ENCODE data around the gene CACNB3.

DNA sequence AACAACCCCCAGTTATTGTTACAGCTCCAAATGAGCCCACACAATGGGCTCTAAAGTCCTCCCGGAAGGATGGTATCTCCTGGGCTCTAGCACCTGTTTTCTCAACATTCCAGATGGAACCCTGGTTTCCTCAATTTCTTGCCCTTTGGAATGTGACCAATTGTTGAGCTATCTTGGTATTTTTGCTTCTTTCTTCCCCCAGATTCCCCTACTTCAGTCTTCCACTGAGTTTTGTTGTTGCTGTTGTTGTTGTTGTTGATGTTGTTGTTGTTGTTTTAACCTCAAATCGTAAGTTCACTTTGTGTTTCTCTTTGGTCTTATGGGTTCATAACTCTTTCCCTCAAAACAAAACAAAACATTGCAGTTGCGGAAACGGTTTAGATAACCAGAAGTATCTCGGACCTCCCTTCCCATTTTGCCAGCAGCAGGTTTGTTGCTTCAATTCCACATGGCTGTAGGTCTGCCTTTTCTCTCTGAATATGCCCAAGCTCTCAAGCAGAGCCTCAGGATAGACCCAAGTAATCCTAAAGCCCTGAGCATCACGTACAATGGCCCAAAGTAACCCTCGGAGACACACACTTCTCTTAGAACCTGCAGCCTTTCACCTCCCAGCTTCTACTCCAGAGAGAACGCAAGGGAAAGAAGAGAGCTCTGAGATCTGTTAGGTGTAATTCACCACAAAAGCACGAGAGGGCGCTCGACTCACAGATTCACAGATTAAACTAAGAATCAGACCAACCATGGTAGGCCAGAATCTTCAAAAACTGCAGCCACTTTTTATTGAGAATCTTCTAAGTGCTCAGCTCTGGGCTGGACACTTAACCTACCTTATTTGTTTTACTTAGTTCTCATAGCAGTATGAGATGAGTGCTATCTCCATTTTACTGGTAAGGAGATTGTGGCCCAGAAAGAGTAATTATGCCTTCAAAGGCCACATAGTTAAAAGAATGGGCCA is 34.7 kb downstream of the CACNB3 start:
- TF ChIP-seq, protein P1, sequence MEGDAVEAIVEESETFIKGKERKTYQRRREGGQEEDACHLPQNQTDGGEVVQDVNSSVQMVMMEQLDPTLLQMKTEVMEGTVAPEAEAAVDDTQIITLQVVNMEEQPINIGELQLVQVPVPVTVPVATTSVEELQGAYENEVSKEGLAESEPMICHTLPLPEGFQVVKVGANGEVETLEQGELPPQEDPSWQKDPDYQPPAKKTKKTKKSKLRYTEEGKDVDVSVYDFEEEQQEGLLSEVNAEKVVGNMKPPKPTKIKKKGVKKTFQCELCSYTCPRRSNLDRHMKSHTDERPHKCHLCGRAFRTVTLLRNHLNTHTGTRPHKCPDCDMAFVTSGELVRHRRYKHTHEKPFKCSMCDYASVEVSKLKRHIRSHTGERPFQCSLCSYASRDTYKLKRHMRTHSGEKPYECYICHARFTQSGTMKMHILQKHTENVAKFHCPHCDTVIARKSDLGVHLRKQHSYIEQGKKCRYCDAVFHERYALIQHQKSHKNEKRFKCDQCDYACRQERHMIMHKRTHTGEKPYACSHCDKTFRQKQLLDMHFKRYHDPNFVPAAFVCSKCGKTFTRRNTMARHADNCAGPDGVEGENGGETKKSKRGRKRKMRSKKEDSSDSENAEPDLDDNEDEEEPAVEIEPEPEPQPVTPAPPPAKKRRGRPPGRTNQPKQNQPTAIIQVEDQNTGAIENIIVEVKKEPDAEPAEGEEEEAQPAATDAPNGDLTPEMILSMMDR (IDR thresholded peaks at IDR 0.05) = peak in 5 of 7 experiments; percentile 83 to 98 (median 92)
- TF ChIP-seq POLR2AphosphoS5 (IDR thresholded peaks at IDR 0.05) (peak in 1 of 3 donors; percentile 58), POLR2A (IDR thresholded peaks at IDR 0.05) (peak in 1 of 4 donors; percentile 2), EP300 (IDR thresholded peaks at IDR 0.05) (no peak)

Data from stomach (tissue), 4 donors.